SK-N-SH treated with all-trans-retinoic acid at 6 μM for 48 hours (cell line): Measurements from ENCODE around the gene CBFA2T2.

Experiments
- ARNTL ChIP-seq: fragments of 450-650 bp; formaldehyde crosslinking; IDR thresholded peaks from 2 replicates; pipeline ENCODE4 v1.5.0; 2020; ENCODE audit warnings: low read depth, mild to moderate bottlenecking, moderate library complexity, borderline replicate concordance
- CREB5 ChIP-seq: fragments of 250-450 bp; sonication (Bioruptor Pico); IDR thresholded peaks from 2 replicates; pipeline ENCODE4 v1.5.1; 2020; ENCODE audit warnings: low read depth, mild to moderate bottlenecking, moderate library complexity
- GLIS3 ChIP-seq: fragments of 250-450 bp; sonication (Bioruptor Pico); IDR thresholded peaks from 2 replicates; pipeline ENCODE4 v1.5.0; 2020; ENCODE audit warnings: mild to moderate bottlenecking, moderate library complexity
- PATZ1 ChIP-seq: fragments of 250-450 bp; sonication (Bioruptor Pico); IDR thresholded peaks from 2 replicates; pipeline ENCODE4 v1.8.0; 2020; ENCODE audit warnings: mild to moderate bottlenecking, moderate library complexity, borderline replicate concordance
- POU6F1 ChIP-seq: fragments of 250-450 bp; sonication (Bioruptor Pico); IDR thresholded peaks from 2 replicates; pipeline ENCODE4 v1.8.0; 2021; ENCODE audit warnings: low read depth, mild to moderate bottlenecking, moderate library complexity, borderline replicate concordance
- SNAI2 ChIP-seq: fragments of 250-450 bp; sonication (Bioruptor Pico); IDR thresholded peaks from 2 replicates; pipeline ENCODE4 v1.5.0; 2020; ENCODE audit warnings: mild to moderate bottlenecking, moderate library complexity
- TCF4 ChIP-seq: fragments of 250-450 bp; sonication (Bioruptor Pico); IDR thresholded peaks from 2 replicates; pipeline ENCODE4 v1.8.0; 2021; ENCODE audit warnings: mild to moderate bottlenecking, moderate library complexity, borderline replicate concordance
- TOX ChIP-seq: fragments of 250-450 bp; sonication (Bioruptor Pico); IDR thresholded peaks from 2 replicates; pipeline ENCODE4 v1.8.0; 2021; ENCODE audit warnings: mild to moderate bottlenecking, moderate library complexity, borderline replicate concordance
- ZFP30 ChIP-seq: fragments of 450-650 bp; formaldehyde crosslinking; IDR thresholded peaks from 2 replicates; pipeline ENCODE4 v1.5.0; 2022; ENCODE audit warnings: mild to moderate bottlenecking, moderate library complexity
- ZNF70 ChIP-seq: fragments of 450-650 bp; formaldehyde crosslinking; IDR thresholded peaks from 2 replicates; pipeline ENCODE4 v1.5.0; 2020; ENCODE audit warnings: mild to moderate bottlenecking, moderate library complexity

GRCh38 chr20:33503564-33503963, 13.7 kb downstream of the CBFA2T2 start:
- TF ChIP-seq PATZ1 (CRISPR knock-in tag): no peak
- no peak for TF ChIP-seq ZFP30 (CRISPR knock-in tag)
- TF ChIP-seq CREB5 (CRISPR knock-in tag): no peak
- TF ChIP-seq SNAI2 (CRISPR knock-in tag): no peak
- TF ChIP-seq TOX (CRISPR knock-in tag): no peak
- no peak for TF ChIP-seq TCF4 (CRISPR knock-in tag)
- TF ChIP-seq ZNF70 (CRISPR knock-in tag): no peak
- TF ChIP-seq GLIS3: no peak
- no peak for TF ChIP-seq ARNTL
- TF ChIP-seq POU6F1: no peak
